Endothelial cell of hepatic sinusoid (primary cell): ENCODE measurements around the gene CACNB4.
"Not testable (repeated sequence)": the region's sequence is repeated elsewhere in the genome, so short reads cannot be mapped to it uniquely, and the experiment has no call there.

ENCODE experiments used
- in situ Hi-C: cut with HindIII; loops from 2 replicates; pipeline ENCODE4 v1.10.0; 2017; ENCODE audit warnings: low sequenced_read_pairs

CACNB4 gene

DNA sequence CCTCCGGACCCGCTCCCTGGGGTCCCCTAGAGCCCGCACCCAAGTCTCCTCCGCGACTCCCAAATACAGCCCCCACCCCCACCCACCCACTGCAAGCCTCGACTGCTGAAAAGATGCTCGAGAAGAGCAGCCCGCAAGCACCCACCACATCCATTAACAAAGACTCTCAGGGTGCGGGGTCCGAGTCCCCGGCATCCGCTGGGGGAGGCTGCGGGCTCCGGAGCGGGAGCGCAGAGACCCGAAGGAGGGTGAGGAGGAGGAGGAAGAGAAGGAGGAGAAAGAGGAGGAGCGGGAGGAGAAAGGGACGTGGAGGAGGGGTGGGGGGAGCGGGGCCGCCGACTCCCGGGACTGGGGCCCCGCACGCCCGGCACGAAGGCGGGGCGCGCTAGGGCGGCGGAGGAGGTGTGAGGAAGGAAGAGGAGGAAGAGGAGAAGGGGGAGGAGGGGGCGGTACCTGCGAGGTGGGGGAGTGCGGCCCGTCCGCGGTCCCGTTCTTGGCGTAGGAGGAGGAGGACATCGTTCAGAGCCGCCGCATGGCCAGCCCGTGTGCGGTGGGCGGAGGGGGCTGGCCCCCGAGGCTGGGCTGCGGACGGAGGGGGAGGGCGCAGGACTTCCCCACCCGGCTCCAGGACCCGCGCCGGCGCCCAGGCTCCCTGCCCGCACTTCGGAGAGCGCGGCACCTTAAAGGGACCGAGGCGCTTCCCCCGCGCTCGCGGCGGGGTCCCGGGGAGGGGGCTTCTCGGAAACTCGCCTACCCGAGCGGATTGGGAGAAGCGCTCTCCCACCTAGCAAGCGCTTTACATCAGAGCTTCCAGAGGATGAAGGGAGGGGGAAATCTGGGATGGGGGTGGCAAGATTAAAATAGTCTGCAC, at the start of gene CACNB4:
Gene CACNB4, minus strand, starts transcription at position 549 of the 871 bp plus-strand sequence.
- in situ Hi-C loops = no loop called here

DNA sequence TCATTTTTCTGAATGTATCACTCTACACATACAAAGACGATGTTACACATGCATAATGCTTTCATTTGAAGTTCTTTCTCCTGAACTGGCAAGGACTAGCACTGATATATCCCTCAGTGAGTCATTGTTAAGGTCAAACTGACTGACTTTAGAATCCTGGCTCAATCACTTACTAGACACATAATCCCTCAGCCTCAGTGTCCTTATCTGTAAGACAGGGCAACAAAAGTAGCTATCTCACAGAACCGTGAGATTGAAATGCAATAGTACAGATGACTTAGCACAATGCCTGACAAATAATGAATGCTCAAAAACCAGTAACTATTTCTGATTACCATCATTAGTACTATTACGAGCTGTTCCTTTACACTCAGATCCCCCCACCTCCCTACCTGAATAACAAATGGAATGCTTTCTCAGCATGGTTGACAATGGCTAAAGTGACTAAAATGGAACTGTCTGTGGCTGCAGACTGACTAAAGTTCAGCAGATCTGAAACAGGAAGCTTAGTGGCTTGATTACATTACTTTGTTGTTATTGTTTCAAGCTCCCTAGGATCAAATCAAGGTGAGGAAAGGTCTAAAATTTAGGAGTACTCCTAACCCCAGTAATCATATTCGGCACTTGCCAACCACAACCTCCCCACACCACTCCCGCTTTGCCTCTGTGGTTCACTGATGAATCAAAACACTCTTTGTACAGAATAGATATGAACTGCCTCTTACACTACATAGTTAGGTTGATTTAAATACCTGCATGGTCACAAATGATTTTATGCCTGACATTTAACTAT, 35.8 kb upstream of the CACNB4 start:
- in situ Hi-C loops = no loop called here

DNA sequence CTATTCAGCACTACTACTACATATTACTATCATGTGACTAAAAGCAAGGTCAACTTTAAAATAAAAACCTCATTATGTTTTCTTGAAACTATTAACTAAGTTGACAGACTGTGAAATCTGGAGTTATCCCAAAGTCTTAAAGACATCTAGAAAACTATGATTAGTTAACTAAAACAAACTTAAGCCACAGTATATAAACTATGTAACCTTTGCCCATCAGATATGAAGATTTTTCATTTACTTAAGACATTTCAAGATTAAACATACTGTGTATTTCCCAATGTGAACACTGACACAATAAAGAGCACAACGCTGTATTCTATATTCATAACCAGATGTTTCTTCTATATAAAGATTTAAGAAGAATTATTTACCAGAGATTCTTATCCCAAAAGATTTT, 33.5 kb upstream of the CACNB4 start:
- in situ Hi-C loops = no loop called here

DNA sequence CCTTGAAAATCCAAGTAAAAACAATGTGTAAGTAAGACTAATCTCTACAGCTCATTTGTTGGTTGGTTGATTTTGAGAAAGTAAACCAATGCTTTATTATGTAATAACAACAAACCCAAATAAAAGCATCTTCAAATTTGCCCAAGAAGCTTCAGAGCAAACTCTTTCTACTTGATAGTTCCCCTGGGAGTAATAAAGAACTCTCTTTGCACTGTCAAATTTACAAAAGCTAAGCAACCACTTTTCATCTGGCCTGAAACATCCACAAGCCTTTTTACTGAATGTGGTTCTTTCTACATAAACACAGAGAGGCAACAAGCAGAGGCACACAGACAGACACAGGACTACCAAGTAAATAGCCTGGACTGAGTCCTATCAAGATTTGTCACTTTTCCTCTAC, 28.8 kb upstream of the CACNB4 start:
- in situ Hi-C loops = no loop called here

DNA sequence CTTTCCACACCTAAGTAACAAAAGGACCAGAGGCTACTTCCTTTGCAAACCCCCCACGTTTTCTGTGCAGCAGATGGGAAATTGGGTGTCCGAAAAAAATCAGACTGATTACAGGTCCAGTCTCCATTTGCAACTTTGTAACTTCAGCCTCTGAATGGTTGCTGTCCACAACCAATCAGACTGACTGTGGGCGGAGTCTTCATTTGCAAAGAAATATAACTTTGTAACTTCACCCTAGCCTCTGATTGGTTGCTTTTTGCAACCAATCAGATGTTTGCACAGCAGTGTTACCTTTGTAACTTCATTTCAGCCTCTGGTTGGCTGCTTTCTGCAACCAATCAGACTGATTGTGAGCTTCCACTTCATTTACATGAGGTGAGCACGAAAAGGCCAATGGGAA, 27.8 kb upstream of the CACNB4 start:
- in situ Hi-C loops = no loop called here

DNA sequence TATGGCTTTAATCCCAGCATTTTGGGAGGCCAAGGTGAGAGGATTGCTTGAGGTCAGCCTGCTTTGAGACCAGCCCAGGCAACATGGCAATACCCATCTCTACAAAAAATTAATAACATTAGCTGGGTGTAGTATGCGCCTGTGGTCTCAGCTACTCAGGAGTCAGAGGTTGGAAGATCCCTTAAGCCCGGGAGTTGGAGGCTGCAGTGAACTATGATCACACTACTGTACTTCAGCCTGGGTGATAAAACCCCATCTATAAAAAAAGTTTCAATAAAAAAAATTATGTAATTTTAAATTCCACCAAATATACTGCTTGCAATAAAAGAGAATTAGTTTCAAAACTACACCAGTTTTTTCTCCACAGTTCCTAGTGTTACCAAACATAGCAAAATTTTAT, 23.3 kb upstream of the CACNB4 start:
- in situ Hi-C loops = no loop called here

DNA sequence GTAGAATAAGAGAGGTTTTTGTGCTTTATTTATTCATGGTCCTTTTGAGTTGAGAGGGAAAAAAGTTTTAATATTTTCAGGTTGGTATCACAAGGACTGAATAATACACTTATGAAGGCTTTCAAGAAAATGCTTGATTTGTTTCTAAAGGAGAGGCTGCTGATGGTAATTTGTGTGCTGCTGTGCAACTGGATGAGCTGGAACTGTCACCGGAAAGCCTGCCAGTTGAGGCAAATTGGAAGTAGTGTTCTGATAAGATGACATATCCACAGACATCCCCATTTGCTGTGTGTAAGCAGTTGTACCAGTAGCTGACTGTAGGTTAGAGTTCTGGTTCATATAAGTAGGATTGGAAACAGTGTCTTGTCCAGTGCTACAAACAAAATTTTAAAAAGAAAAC, 21.6 kb upstream of the CACNB4 start:
- in situ Hi-C loops = no loop called here

DNA sequence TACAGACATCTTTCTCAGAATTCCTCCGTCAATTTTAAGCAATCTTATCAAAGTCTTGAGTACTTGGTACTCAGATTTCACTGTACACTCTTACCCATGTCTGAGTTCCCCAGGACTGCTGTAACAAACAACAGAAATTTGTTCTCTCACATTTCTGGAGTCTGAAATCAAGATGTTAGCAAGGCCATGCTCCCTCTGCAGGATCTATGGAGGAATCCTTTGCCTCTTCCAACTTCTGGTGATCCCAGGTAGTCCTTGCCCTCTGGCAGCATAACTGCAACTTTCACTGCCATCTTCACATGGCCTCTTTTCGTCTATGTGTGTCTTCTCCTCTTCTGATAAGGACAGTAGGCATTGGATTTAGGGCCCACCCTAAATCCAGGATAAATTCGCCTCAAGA, 17.1 kb upstream of the CACNB4 start:
- in situ Hi-C loops = no loop called here

DNA sequence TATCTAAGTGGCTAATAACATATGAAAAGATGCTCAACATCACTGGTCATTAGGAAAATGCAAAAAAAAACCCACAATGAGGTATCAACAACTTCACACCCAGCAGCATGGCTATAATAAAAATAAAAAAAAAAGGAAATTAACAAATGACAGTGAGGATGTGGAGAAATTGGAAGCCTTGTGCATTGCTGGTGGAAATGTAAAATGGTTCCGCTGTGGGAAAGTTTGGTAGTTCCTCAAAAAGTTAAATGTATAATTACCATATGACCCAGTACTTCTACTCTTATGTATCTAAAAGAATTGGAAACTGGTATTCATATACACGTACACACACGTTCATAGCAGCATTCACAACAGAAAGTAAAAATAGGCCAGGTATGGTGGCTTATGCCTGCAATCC, 15.5 kb upstream of the CACNB4 start:
- in situ Hi-C loops = no loop called here

DNA sequence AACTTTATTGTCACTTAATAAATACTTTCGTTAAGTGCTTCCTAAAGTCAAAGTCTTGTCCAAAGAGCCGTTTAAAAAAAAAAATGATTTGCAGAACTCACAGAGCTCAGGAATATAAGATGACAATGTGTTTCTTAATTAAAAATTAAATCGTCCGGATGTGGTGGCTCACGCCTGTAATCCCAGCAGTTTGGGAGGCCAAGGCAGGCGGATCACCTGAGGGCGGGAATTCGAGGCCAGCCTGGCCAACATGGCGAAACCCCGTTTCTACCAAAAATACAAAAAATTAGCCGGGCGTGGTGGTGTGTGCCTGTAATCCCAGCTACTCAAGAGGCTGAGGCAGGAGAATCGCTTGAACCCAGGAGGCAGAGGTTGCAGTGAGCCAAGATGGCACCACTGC, 8.3 kb upstream of the CACNB4 start:
- in situ Hi-C loops = not testable (repeated sequence)

DNA sequence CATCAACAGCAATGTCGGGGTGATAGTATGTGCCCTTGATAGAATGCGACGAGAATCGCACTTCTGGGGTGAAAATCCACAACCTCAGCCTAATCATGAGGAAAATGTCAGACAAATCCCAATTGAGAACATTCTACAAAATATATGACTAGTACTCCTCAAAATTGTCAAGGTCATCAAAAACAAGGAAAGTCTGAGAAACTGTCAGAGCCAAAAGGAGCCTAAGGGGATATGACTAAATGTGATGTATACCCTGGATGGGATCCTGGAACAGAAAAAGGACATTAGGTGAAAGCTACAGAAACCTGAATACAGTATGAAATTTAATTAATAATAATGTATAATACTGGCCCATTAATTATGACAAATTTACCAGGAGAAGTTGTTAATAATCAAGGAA, 7.6 kb upstream of the CACNB4 start:
- in situ Hi-C loops = no loop called here

DNA sequence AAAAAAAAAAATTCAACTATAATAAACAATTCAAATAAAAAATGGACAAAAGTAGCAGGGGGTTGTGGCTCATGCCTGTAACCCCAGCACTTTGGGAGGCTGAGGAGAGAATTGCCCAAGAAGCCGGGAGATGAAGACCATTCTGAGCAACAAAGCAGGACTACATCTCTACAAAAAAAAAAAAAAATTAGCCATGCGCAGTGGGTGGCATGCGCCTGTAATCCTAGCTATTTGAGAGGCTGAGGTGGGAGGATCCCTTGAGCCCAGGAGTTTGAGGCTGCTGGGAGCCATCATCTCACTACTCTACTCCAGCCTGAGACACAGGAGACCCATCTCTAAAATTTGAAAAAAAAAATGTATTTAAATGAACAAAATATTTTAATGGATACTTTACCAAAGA, 4.4 kb upstream of the CACNB4 start:
- in situ Hi-C loops = no loop called here

DNA sequence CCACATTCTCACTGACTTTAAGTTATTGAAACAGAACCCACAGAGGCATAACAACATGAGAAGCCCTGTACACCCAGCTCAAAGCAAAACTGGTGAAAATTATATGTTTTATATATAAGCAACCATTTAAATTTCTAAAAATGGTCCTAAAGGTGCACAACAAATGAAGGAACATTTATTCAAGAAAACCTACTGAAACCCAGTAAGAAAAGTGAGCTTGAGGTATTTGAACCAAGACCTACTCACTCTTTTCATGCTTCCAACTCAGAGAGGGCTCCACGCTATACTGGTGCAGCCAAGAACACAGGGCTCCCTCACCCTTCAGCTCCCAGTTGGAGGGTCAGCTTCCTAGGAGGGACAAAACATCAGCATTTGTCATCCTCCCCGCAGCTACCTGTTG, 2.1 kb upstream of the CACNB4 start:
- in situ Hi-C loops = no loop called here

DNA sequence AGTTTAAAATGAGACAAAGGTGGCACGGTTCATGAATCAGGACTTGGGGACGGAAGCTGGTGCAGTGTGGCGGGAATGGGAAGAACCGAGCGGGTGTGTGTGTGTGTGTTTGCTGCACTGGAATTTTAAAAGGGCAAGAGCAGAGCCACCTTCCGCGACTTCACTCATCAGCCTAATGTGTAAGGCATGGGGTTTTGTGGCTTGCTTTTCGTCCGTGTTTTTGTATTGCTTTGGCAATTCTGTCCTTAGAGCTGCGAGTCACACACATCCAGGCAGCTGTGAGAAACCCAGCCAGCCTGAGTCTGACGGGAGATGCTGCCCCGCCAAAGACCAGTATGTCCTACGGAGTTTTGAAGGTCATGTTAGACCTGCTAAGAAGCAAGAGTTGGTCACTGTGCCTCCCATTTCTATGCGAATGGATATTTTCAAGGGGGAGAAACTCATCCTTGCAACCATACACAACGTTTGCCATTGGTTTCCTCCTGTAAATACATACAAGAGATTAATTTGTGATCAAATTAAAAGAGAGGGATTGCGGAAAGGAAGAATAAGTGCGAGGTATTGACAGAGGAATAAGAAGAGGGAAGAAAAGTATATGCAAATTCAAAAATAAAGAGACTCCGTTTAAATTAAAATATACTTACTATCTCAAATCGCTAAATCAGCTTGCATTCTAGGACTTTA, 665 bp upstream of the CACNB4 start:
- in situ Hi-C loops = no loop called here

DNA sequence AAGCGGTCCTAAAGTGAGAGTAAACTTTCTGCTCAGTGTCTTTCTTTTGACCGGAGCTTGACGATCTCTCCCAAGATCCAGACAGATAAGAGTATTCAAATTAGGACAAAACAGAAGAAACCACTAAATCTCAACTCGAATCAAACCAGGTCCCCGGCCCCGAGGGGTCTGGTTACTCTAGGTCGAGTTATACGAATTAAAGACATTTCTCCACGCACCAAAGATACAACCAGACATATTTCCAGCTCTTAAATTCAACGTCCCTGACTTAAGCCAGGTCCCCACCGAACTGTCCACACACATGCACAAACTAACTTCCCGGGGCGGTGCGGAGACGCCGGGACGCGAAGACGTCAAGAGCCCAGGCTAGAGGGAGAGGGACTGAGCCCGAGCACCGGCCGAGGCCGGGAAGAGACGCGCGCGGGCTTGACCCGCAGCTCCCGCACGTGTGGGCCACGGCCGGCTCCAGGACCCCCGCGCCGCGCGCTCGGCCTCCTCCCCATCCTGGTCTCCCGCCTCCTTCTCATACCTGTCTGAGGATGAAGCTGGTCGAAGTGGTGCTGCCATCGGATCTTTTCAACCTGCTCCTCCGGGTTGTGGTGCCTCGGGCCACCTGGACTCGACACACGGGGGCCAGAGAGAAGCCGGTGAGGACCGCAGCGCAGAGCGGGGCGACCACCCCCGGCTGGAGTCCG, 896 bp downstream of the CACNB4 start:
- in situ Hi-C loops = no loop called here

DNA sequence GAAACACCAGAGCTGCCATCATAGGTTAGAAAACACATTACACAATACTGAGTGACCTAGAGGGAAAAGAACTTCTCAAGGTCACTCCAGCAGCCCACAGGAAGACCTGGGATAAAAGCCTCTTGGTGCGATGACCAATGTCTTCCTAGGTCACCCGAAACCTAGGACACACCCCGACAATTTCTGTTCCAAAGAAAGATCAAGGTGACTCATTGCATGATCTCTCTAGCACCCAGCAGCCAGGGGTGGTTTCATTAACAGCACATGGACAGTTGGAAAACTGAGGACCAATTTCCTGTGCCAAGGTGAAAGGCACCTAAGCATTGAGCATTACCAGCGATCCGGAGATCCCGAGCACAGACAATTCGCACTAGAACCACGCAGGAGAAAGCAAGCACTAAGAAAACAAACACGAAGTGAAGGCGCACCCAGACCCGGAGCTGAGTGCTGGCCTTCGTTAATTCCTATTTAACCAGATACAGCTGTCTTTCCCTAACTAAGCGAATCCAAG, 1.5 kb downstream of the CACNB4 start:
- in situ Hi-C loops = no loop called here

DNA sequence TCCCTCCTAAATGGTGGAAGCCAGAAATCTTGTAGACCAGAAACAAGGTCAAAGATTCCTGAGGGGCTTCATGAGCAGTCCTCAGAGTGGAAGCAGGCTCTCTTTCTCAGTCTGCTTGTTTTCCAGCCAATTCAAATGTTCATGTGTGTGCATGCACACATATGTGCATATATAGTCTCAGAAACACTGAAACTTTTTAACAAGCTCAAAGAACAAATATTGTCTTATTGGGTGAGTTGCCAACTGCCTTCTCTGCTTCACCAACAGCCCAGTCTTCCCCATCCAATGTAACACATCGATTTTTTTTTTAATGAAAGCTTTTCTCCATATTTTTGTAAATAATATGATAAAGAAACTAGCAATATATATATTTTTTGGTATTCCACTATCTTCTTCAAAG, 3.7 kb downstream of the CACNB4 start:
- in situ Hi-C loops = no loop called here

DNA sequence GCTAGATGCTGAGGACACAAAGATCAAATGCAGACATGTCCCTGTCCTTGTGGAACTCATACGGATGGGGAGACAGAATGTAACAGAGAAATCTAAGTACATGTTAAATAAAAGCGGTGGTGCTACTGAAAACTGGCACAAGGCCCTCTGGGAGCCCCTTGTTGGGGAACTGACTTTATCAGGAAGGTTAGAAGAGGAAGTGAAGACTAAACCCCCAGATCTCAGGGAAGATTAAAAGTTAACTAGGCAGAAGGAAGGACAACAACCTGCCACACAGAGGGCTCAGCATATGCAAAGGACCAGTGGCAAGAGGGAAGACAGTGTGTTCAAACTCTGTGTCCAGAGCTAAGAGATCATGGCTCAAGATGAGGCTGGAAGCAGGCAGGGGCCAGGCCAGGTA, 4.8 kb downstream of the CACNB4 start:
- in situ Hi-C loops = no loop called here

DNA sequence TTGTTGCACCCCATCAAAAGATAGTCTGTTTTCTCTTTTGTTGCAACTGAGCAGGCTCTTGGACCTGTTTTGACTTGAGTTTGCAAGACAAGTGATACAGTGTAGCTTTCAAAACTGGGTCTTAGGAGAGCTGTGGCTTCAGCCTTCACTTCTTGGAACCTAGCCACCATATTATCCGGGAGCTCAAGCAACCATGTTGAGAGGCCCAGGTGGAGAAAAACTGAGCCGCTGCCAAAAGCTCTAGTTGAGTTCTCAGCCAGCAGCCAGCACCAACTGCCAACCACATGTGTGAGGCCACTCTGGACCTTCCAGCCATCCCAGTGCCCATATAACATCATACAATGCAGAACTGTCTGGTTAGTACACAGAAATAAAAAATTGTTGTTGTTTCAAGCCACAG, 5.4 kb downstream of the CACNB4 start:
- in situ Hi-C loops = no loop called here

DNA sequence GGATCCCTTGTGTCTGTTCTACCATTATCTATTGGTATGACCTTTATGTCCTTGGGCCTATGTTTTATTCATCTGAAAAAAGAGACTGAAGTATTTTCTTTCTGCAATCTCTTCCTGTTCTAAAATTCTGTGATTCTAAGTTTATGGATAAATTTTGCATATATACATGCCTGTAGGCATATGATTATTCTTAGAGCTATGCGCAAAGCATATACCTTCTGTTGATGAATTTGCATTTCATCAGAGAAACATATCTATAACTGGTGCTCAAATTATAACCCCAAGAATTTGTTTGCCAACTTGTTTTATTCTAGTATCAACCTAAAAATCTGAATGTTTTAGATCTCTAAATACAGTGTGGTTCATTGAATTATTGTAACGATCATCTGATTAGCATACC, 6.7 kb downstream of the CACNB4 start:
- in situ Hi-C loops = no loop called here

DNA sequence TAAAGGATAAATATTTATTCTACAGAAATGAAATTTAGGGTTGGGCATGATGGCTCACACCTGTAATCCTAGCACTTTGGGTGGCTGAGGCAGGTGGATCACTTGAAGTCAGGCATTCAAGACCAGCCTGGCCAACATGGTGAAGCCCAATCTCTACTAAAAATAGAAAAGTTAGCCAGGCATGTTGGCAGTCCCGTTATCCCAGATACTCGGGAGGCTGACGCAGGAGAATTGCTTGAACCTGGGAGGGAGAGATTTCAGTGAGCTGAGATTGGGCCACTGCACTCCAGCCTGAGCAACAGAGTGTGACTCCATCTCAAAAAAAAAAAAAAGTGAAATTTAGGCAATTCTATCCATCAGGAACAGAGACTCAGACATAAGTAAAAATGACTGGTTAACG, 8.1 kb downstream of the CACNB4 start:
- in situ Hi-C loops = not testable (repeated sequence)
